Stimulated activated CD4-positive, alpha-beta T cell treated with anti-CD3 and anti-CD28 coated beads, Interleukin-4, amount 100 ng/mL, for 1 hour (primary cell): ENCODE results near the gene DEUP1.

ENCODE experiments used
- DNase-seq: peaks from one replicate; pipeline ENCODE4 v3.0.0-alpha.2; 2020

Gene DEUP1

GRCh38 chr11:93481279-93481678, 150.7 kb downstream of the DEUP1 start:
- DNase-seq: no peak

- no peak for DNase-seq
Measured at GRCh38 chr11:93481696-93482095, 151.2 kb downstream of the DEUP1 start.

GRCh38 chr11:93482556-93482955, 152.0 kb downstream of the DEUP1 start:
- no peak for DNase-seq

- no peak for DNase-seq
Measured at GRCh38 chr11:93484716-93485115, 154.2 kb downstream of the DEUP1 start.

GRCh38 chr11:93485983-93486382, 155.4 kb downstream of the DEUP1 start:
- DNase-seq: no peak

GRCh38 chr11:93487032-93487483, 156.5 kb downstream of the DEUP1 start:
- no peak for DNase-seq
